Naive thymus-derived CD8-positive, alpha-beta T cell (primary cell): ENCODE data around the gene POU3F3. TPM values are rescaled to one million over a fixed set of nuclear protein-coding genes. Genes with fewer than 3 reads are reported as not detected.

Experiments
- ATAC-seq, 2 donors: fragments of 150-1000 bp; cut with Tn5 transposase in 1 of 2; sonication (Bioruptor Pico), chemical (Tn5 transposase) in 1 of 2; 1 replicate in 1 of 2; 2 replicates in 1 of 2; pipeline ENCODE4 v1.10.0; 2021; ENCODE audit warnings: mild to moderate bottlenecking in 2 of 2, moderate library complexity in 2 of 2
- POLR2A ChIA-PET: fragments of 350-600 bp; sonication (Branson Sonifier 250); formaldehyde crosslinking; loops from one replicate; lab custom pipeline; 2021; ENCODE audit warnings: antibody characterized with exemption; lab: Charles Lee
- DNase-seq, 10 donors: peaks; one replicate each; pipeline versions ENCODE4 v3.0.0 to v3.0.0-alpha.2; 2020 to 2022
- H3K27ac Mint-ChIP-seq, 10 donors: one replicate each; pipeline ENCODE4 v1.8.0; 2020 to 2022; ENCODE audit warnings: mild to moderate bottlenecking in 10 of 10, mixed read lengths in 10 of 10, moderate library complexity in 4 of 10, inconsistent platforms in 1 of 10
- H3K27me3 Mint-ChIP-seq, 5 donors: one replicate each; pipeline ENCODE4 v1.8.0; 2021 to 2022; ENCODE audit warnings: mixed read lengths in 5 of 5
- H3K36me3 Mint-ChIP-seq, 3 donors: one replicate each; pipeline ENCODE4 v1.8.0; 2020 to 2022; ENCODE audit warnings: mixed read lengths in 3 of 3, mild to moderate bottlenecking in 2 of 3, inconsistent platforms in 1 of 3
- H3K4me1 Mint-ChIP-seq, 4 donors: one replicate each; pipeline ENCODE4 v1.8.0; 2021 to 2022; ENCODE audit warnings: mixed read lengths in 4 of 4
- H3K4me3 Mint-ChIP-seq, 10 donors: one replicate each; pipeline ENCODE4 v1.8.0; 2020 to 2022; ENCODE audit warnings: mild to moderate bottlenecking in 10 of 10, mixed read lengths in 10 of 10, moderate library complexity in 6 of 10, inconsistent platforms in 1 of 10
- H3K9me3 Mint-ChIP-seq, 9 donors: one replicate each; pipeline ENCODE4 v1.8.0; 2020 to 2022; ENCODE audit warnings: mixed read lengths in 9 of 9, mild to moderate bottlenecking in 3 of 9, inconsistent platforms in 1 of 9, moderate library complexity in 1 of 9
- polyA plus RNA-seq, 3 donors: library from polyadenylated mRNA; unstranded; fragments of 300-500 nt; fragmentation: Illumina TruSeq; gene quantifications; one replicate each; pipeline ENCODE4 v1.2.3, GENCODE V29; 2021
- total RNA-seq, 8 experiments: library from RNA in 2 of 8; stranded (reverse) in 2 of 8; gene quantifications; one replicate each; pipeline ENCODE4 v1.2.3 and lab custom pipeline; 2021 to 2026

POU3F3 gene
- total and polyA plus RNA-seq, 5 experiments from 2014 or later: not detected

- Mint-ChIP-seq H3K27me3 (peaks cover 49 to 83% (median 65%) of the 10 kb centered on the region in 5 donors), H3K27ac (peak overlapping the region in 1 of 10 donors; percentile 3), H3K36me3 (peaks cover 20 to 38% (median 26%) of the 10 kb centered on the region in 3 donors), H3K9me3 (peaks cover 6 to 47% (median 22%) of the 10 kb centered on the region in 9 donors), H3K4me3 (peak overlapping the region in 7 of 10 donors; percentile 7 to 63 (median 43)), H3K4me1 (peaks cover 12 to 41% (median 33%) of the 10 kb centered on the region in 4 donors)
- no peak for ATAC-seq
- no peak for DNase-seq
- POLR2A ChIA-PET: no interaction called here
Measured at GRCh38 chr2:104858006-104858978, 4.4 kb downstream of the POU3F3 start.

GRCh38 chr2:104859291-104859765 lies 5.4 kb downstream of the POU3F3 start:
- Mint-ChIP-seq H3K27ac (no peak overlapping the region), H3K4me1 (peaks cover 7 to 32% (median 26%) of the 10 kb centered on the region in 4 donors)
- no peak for DNase-seq

DNA sequence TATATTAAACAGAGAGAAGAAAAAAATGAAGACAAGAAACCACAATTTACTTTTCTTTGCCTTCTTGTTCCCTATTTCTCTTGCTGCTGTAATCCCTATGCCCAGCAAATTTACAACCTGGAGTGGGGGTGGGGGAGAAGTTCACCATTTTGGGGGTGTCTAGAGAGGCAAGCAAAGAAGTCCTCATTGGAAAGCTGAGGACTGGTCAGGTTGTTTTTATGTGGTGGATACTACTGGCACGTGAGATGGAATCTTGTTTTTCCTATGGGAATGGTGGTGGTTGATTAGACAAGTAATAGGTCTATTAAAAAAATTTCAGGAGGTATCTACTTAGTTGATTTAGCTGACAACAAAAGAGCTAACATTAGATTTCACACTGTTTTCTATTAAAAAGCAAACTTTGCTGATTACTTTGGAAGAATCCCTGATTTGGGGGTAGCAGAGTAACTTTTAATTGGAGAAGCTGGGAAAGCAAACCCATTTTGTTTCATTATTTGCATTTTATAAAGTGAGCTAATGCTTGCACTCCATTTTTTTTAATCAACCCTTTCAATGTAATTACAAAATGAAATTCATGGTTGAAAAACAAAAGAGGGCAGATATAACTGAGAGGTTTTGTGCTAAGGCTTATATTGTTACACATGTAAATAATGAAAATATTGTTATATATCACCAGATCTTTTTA lies 6.0 kb downstream of the POU3F3 start:
- Mint-ChIP-seq H3K4me1 (peaks cover 3 to 27% (median 21%) of the 10 kb centered on the region in 4 donors), H3K27ac (no peak overlapping the region), H3K27me3 (peaks cover 46 to 83% (median 65%) of the 10 kb centered on the region in 5 donors), H3K9me3 (peaks cover 6 to 40% (median 22%) of the 10 kb centered on the region in 9 donors), H3K4me3 (no peak overlapping the region), H3K36me3 (peaks cover 16 to 38% (median 20%) of the 10 kb centered on the region in 3 donors)
- POLR2A ChIA-PET: no interaction called here
- ATAC-seq: no peak
- no peak for DNase-seq

More at GRCh38 chr2:104859291-104859765, 5.4 kb downstream of the POU3F3 start:
- peaks cover 20 to 38% (median 21%) of the 10 kb centered on the region in 3 donors for H3K36me3 Mint-ChIP-seq
- peaks cover 46 to 83% (median 64%) of the 10 kb centered on the region in 5 donors for H3K27me3 Mint-ChIP-seq
- POLR2A ChIA-PET: no interaction called here
- peaks cover 6 to 45% (median 22%) of the 10 kb centered on the region in 9 donors for H3K9me3 Mint-ChIP-seq
- ATAC-seq: no peak
- H3K4me3 Mint-ChIP-seq: no peak overlapping the region

DNA sequence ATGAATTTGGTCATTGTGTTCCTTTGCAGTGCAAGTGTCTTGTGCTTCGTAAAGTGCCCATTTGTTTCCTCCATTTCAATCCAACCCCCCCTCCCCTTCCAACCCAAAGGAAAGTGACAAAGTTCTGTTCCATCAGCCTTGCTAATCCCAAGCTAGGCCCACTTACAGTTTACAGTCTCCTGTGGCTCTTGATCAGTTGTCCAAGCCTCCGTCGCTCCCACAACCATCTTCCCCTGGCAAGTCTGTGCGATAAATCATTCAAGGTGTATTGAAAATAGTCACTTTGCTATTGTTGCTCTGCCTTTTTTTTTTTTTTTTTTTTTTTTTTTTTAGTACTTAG lies 6.5 kb downstream of the POU3F3 start:
- DNase-seq: no peak

DNA sequence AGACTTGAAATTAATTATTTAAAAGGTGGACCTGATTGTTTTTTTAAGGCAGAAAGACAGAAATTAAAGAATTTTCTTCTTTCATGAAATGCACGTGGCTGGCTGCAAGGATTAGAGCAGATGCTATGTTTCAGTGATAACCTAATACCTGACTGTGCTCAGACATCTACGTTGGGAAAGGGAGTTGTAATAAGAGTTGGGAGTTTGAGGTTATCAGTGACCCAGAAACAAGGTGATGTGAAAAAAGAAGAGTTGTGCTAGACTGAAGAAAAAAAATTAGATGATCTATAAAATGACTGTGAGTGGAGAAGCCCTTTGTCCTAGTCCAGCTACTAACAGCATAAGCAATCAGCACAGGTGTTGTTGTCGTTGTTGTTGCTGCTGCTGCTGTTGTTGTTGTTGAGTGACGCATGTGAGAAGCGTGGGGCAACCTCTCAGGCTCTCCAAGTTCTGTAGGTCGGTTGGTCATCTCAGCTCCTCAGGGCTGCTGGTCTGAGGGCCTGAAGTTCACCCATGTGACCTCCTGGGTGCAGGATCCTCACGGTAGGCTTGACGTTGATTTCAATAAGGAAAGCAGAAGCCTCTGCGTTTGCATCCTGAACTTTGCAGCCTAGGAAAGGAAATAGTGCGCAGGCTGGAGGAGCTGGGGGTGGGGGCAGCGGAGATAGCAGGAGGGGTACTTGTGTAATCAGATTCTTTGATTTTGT lies 7.6 kb downstream of the POU3F3 start:
- Mint-ChIP-seq H3K27ac (no peak overlapping the region), H3K4me1 (peaks cover 3 to 26% (median 19%) of the 10 kb centered on the region in 4 donors), H3K4me3 (peak overlapping the region in 1 of 10 donors; percentile 59), H3K27me3 (peaks cover 59 to 97% (median 79%) of the 10 kb centered on the region in 5 donors), H3K9me3 (peaks cover 6 to 40% (median 22%) of the 10 kb centered on the region in 9 donors), H3K36me3 (peaks cover 16 to 38% (median 20%) of the 10 kb centered on the region in 3 donors)
- ATAC-seq: no peak
- POLR2A ChIA-PET: no interaction called here
- no peak for DNase-seq

More for the DNA sequence above, 6.5 kb downstream of the POU3F3 start:
- no peak overlapping the region for H3K4me3 Mint-ChIP-seq
- ATAC-seq: no peak
- H3K27me3 Mint-ChIP-seq: peaks cover 50 to 86% (median 69%) of the 10 kb centered on the region in 5 donors
- H3K9me3 Mint-ChIP-seq: peaks cover 6 to 40% (median 22%) of the 10 kb centered on the region in 9 donors
- H3K36me3 Mint-ChIP-seq: peaks cover 16 to 38% (median 20%) of the 10 kb centered on the region in 3 donors
- POLR2A ChIA-PET: no interaction called here
- H3K4me1 Mint-ChIP-seq: peaks cover 3 to 26% (median 21%) of the 10 kb centered on the region in 4 donors
- no peak overlapping the region for H3K27ac Mint-ChIP-seq

DNA sequence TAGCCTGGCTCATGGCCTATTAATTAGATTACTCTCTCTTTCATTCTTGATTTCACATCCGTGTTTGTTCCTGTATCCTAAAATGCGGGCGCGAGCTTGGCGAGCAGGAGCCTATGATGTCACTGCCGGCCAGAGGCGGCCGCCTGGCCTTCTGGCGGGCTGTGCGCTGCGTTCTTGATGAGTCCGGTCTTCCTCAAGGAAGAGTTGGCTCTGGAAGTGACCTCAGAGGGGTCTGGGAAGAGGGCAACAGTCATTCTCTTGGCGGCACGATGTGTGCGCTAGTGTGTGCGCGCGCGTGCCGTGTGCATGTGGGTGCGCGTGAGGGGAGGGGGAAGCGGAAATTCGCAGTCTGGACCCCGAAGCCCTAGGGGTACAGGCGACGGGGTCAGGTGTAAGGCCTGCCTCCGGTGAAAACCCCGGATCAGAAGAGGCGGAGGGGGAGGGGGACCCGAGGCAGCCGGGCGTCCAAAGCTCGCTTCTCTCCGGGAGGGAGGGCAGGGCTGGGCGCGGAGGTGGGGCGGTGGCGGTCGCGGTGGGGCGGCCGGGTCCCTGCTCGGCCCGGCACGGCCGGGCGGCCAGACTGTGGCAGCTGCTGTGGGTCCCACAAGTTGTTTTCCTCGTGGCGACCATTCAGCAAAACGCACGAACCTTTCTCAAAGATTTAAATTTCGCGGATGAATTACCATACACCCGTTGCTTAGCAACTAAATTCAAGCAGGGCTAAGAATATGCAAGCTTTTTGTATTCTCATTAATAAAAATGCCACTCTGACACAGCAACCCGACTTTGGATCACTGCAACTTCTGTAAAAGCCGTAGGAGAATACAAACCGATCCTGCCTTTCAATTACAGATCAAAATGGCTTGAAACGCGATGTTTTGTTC lies 8.4 kb downstream of the POU3F3 start:
- H3K36me3 Mint-ChIP-seq: peaks cover 16 to 36% (median 19%) of the 10 kb centered on the region in 3 donors
- peaks cover 6 to 37% (median 22%) of the 10 kb centered on the region in 9 donors for H3K9me3 Mint-ChIP-seq
- H3K27me3 Mint-ChIP-seq: peaks cover 59 to 99% (median 81%) of the 10 kb centered on the region in 5 donors
- peak overlapping the region in 4 of 10 donors; percentile 19 to 59 (median 32) for H3K4me3 Mint-ChIP-seq
- H3K27ac Mint-ChIP-seq: peak overlapping the region in 2 of 10 donors; percentile 45 to 75
- H3K4me1 Mint-ChIP-seq: peaks cover 3 to 21% (median 14%) of the 10 kb centered on the region in 4 donors
- ATAC-seq (no peak), DNase-seq (no peak)
- POLR2A ChIA-PET: no interaction called here

DNA sequence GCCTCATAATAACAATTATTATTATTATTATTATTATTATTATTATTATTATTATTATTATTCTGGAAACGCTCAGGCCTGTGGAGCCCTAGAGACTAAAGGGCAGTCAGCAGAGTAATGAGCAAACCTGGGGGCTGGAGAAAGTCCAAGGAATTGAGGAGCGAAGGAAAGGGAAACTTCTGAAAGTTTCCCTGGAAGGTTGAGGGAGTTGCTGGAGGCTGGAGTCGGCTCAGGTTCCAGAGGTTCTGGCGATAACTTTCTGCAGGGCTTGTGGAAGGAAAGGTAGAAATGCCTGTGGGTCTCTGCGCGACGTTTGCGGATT lies 9.2 kb downstream of the POU3F3 start:
- Mint-ChIP-seq H3K27ac (peak overlapping the region in 1 of 10 donors; percentile 2), H3K27me3 (peaks cover 56 to 99% (median 80%) of the 10 kb centered on the region in 5 donors), H3K4me1 (peaks cover 3 to 15% (median 9%) of the 10 kb centered on the region in 4 donors), H3K9me3 (peaks cover 6 to 32% (median 20%) of the 10 kb centered on the region in 9 donors), H3K4me3 (no peak overlapping the region), H3K36me3 (peaks cover 13 to 31% (median 15%) of the 10 kb centered on the region in 3 donors)
- DNase-seq: no peak
- POLR2A ChIA-PET: no interaction called here
- no peak for ATAC-seq

GRCh38 chr2:104863468-104864279 lies 9.8 kb downstream of the POU3F3 start:
- no peak overlapping the region for H3K4me3 Mint-ChIP-seq
- POLR2A ChIA-PET: no interaction called here
- peak overlapping the region in 1 of 10 donors; percentile 73 for H3K27ac Mint-ChIP-seq
- peaks cover 56 to 99% (median 79%) of the 10 kb centered on the region in 5 donors for H3K27me3 Mint-ChIP-seq
- ATAC-seq: no peak
- H3K9me3 Mint-ChIP-seq: peaks cover 2 to 26% (median 16%) of the 10 kb centered on the region in 9 donors
- peaks cover 3 to 11% (median 8%) of the 10 kb centered on the region in 4 donors for H3K4me1 Mint-ChIP-seq
- DNase-seq: no peak
- peaks cover 13 to 26% (median 15%) of the 10 kb centered on the region in 3 donors for H3K36me3 Mint-ChIP-seq

- DNase-seq (no peak), ATAC-seq (no peak)
- Mint-ChIP-seq H3K27me3 (peaks cover 57 to 99% (median 78%) of the 10 kb centered on the region in 5 donors), H3K27ac (peak overlapping the region in 1 of 10 donors; percentile 30), H3K36me3 (peaks cover 13 to 18% (median 14%) of the 10 kb centered on the region in 3 donors), H3K9me3 (peaks cover 0 to 18% (median 11%) of the 10 kb centered on the region in 9 donors), H3K4me1 (peaks cover 3 to 11% (median 8%) of the 10 kb centered on the region in 4 donors), H3K4me3 (no peak overlapping the region)
- POLR2A ChIA-PET: no interaction called here
Measured at GRCh38 chr2:104864280-104865095, 10.6 kb downstream of the POU3F3 start.

DNA sequence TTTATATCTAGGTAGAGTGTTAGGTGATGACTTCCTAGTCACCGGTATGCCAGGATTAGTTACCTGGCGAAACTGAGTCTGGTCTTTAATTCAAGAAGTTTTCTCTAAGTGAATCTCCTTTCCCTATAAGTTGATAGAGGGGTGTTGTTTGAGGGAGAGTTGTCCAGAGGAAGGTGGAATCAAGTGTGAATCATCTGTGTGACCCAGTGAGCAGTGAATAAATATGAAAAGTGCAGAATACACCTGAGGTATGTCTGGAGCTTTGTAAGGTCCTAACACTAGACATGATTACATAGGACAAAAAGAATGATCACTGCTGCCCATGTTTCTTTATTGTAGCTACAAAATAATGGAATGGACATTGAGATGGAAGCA lies 11.2 kb downstream of the POU3F3 start:
- ATAC-seq: no peak

More for the DNA sequence above, 11.2 kb downstream of the POU3F3 start:
- no peak for DNase-seq
- peaks cover 52 to 99% (median 73%) of the 10 kb centered on the region in 5 donors for H3K27me3 Mint-ChIP-seq
- no peak overlapping the region for H3K4me3 Mint-ChIP-seq
- H3K27ac Mint-ChIP-seq: peak overlapping the region in 1 of 10 donors; percentile 30
- H3K4me1 Mint-ChIP-seq: peaks cover 3 to 11% (median 8%) of the 10 kb centered on the region in 4 donors
- POLR2A ChIA-PET: no interaction called here
- peaks cover 9 to 12% (median 10%) of the 10 kb centered on the region in 3 donors for H3K36me3 Mint-ChIP-seq
- peaks cover 0 to 12% (median 6%) of the 10 kb centered on the region in 9 donors for H3K9me3 Mint-ChIP-seq
